Tibial nerve (tissue), 4 donors: ENCODE measurements around the gene SYT1.

ENCODE experiments used
- CTCF ChIP-seq, 5 experiments: fragments of 200-600 bp in 3 of 5; fragments of 450-650 bp in 2 of 5; sonication (generic) in 3 of 5; IDR thresholded peaks; one replicate each; pipeline ENCODE4 v1.5.1; 2016 to 2019; ENCODE audit warnings: antibody characterized with exemption in 5 of 5, mild to moderate bottlenecking in 3 of 5, moderate library complexity in 2 of 5
- EP300 ChIP-seq, 2 donors: sonication (generic); formaldehyde crosslinking; IDR thresholded peaks; one replicate each; pipeline ENCODE4 v1.6.1; 2017; ENCODE audit warnings: antibody characterized with exemption in 2 of 2, mild to moderate bottlenecking in 1 of 2

- TF ChIP-seq EP300 (IDR thresholded peaks at IDR 0.05) (no peak), CTCF (IDR thresholded peaks at IDR 0.05) (no peak)
These were observed 491.6 kb downstream of the SYT1 start for GRCh38 chr12:79356216-79356615.
